HG03432 (cell line): ENCODE results near the gene HORMAD2.

Experiments
- ATAC-seq: cut with Tn5 transposase; IDR thresholded peaks from one replicate; pipeline ENCODE4 v1.9.1; 2021; ENCODE audit warnings: mild to moderate bottlenecking, moderate library complexity; ENCODE audit not compliant: unreplicated experiment

HORMAD2 gene

GRCh38 chr22:30079952-30080533, at the start of gene HORMAD2:
Gene HORMAD2, plus strand, starts transcription at chr22:30080464. Its CDS starts 13,489 bp downstream, at chr22:30093953.
- no peak for ATAC-seq

GRCh38 chr22:30031328-30031727, 48.9 kb upstream of the HORMAD2 start:
- ATAC-seq, result no peak

- ATAC-seq, result no peak
These were observed 48.4 kb upstream of the HORMAD2 start for GRCh38 chr22:30031764-30032455.

DNA sequence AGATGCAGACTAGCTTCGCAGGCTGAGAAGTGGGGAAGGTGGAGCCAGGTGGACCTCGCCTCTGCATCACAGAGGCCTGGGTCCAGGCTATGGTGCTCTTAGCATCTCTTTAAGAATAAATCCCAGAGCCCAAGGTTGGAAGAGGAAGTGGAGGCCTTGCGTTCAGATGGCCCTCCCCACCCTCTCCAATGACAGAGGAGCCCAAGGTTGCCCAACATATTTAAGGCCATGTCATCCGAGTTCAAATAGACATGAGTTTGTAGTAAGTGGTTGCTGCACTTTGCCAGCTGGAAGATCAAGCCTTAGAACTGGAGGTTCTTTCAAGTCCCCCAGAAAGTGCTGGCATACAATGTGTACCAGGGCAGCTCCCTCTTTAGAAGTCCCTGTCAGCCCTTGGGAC, 47.1 kb upstream of the HORMAD2 start:
- ATAC-seq, result no peak

GRCh38 chr22:30033901-30034300, 46.4 kb upstream of the HORMAD2 start:
- no peak for ATAC-seq

GRCh38 chr22:30036656-30037055, 43.6 kb upstream of the HORMAD2 start:
- ATAC-seq, result no peak

- ATAC-seq, result no peak
These were observed 42.0 kb upstream of the HORMAD2 start for GRCh38 chr22:30038219-30038618.

DNA sequence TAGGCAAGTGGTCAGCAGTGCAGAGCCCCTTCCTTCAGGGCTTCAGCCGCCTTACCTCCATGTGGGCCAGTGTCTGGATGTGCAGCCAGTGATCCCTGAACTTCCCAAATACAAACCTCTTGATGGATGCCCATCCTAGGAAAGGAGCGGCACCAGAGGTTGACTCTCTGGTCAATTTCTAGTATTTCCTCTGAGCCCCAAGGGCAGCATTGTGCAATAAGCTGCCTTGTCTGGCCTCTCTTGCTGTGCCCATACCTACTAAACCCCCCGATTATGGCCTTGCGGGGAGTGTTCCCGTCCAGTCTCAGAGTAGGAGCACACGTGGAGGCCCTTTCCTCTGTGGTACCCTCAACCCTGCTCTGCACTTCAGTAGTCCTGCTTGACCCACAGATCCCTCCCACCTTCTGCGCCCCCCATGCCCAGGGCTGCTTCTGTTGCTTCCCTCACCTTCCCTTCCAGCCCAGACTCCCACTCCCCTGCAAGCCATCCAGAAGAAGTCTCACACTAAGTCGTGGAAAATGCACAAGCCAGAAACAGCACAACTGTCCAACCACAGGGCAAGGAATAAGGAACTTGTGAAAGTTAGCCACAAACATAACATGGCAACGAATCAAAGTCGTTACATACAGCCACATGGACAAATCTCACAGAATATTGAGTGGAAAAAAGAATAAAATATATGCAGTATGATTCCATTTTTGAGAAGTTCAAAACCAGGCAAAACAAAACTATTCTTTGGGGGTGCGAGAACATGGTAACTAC, 39.6 kb upstream of the HORMAD2 start:
- ATAC-seq, result no peak

GRCh38 chr22:30041475-30041874, 38.8 kb upstream of the HORMAD2 start:
- ATAC-seq, result no peak

GRCh38 chr22:30041881-30042280, 38.4 kb upstream of the HORMAD2 start:
- no peak for ATAC-seq

- ATAC-seq, result no peak
These were observed 37.1 kb upstream of the HORMAD2 start for GRCh38 chr22:30043161-30043560.

- ATAC-seq, result no peak
These were observed 35.9 kb upstream of the HORMAD2 start for GRCh38 chr22:30044369-30044768.

DNA sequence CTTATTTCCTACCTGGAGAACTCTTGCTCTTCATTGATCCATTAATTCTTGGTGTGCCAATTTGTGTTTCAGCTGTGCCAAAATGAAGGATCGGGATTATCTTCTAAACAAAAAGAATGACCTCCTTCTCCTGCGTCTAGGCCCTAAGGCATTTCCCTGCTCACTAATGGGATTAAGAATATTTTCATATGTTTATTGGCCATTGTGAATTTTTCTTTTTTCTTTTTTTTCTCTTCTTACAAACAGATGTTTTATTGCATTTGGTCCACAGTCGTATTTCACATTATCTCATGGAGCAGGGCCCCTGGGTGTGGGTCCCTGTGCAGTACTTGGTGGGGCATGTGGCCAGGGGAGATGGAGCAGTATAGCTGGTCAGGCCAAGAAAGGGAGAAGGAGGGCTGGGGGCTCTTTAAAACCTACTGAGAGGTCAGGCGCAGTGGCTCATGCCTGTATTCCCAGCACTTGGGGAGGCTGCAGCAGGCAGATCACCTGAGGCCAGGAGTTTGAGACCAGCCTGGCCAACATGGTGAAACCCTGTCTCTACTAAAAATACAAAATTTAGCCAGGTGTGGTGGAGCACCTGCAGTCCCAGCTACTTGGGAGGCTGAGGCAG, 35.3 kb upstream of the HORMAD2 start:
- ATAC-seq, result no peak

DNA sequence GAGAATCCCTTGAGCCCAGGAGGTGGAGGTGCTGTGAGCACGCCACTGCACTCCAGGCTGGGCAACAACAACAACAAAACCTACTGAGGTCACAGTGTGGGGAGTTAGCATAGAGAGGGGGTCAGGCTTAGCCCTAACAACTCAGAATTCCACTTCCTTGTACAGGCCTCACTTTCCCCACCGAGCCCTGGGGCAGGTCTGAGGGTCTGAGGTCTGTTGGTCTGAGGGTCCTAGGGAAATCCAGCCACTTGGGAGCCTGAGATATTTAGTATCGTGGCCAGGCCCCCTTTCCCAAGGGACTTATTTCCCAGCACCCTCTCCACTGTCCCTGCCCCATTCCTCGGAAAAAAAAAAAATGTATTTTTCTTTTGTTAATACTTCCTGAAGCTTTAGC, 34.8 kb upstream of the HORMAD2 start:
- ATAC-seq, result no peak

GRCh38 chr22:30045901-30046715, 34.2 kb upstream of the HORMAD2 start:
- no peak for ATAC-seq

- ATAC-seq, result no peak
These were observed 33.4 kb upstream of the HORMAD2 start for GRCh38 chr22:30046716-30047363.

GRCh38 chr22:30047364-30047738, 32.9 kb upstream of the HORMAD2 start:
- no peak for ATAC-seq

GRCh38 chr22:30048681-30049080, 31.6 kb upstream of the HORMAD2 start:
- no peak for ATAC-seq

GRCh38 chr22:30054067-30054763, 26.0 kb upstream of the HORMAD2 start:
- no peak for ATAC-seq

- no peak for ATAC-seq
These were observed 25.5 kb upstream of the HORMAD2 start for GRCh38 chr22:30054764-30055069.
